Ectodermal cell (in vitro differentiated cells): ENCODE measurements around the gene GPRC5B.

ENCODE experiments used
- H3K27ac ChIP-seq: 2 replicates; pipeline ENCODE4 v1.7.0; 2013; ENCODE audit warnings: mild to moderate bottlenecking, low read depth, low read length; ENCODE audit not compliant: insufficient read depth, poor library complexity, severe bottlenecking
- H3K27me3 ChIP-seq: 2 replicates; pipeline ENCODE4 v1.7.0; 2013; ENCODE audit warnings: mild to moderate bottlenecking, low read length; ENCODE audit not compliant: insufficient read depth, control insufficient read depth, poor library complexity, severe bottlenecking
- H3K36me3 ChIP-seq: one replicate; pipeline ENCODE4 v1.7.0; 2013; ENCODE audit warnings: low read length; ENCODE audit not compliant: control insufficient read depth, insufficient read depth
- H3K4me1 ChIP-seq: one replicate; pipeline ENCODE4 v1.7.0; 2013; ENCODE audit warnings: low read length; ENCODE audit not compliant: control insufficient read depth, insufficient read depth
- H3K4me3 ChIP-seq: 2 replicates; pipeline ENCODE4 v1.7.0; 2013; ENCODE audit warnings: low read depth, low read length, control low read depth; ENCODE audit not compliant: insufficient read depth
- H3K9me3 ChIP-seq: 2 replicates; pipeline ENCODE4 v1.7.0; 2013; ENCODE audit warnings: mild to moderate bottlenecking, low read length, moderate library complexity; ENCODE audit not compliant: control insufficient read depth
- WGBS, 2 experiments: methylation state at CpG; one replicate each; pipeline ENCODE4 v1.1.7; 2013; ENCODE audit warnings: missing lambda C conversion rate in 2 of 2; 5-methylcytosine and 5-hydroxymethylcytosine counted together

Gene GPRC5B

GRCh38 chr16:19913340-19913645 is 28.6 kb upstream of the GPRC5B start:
- Histone ChIP-seq H3K4me1 (no peaks in the 10 kb centered on the region), H3K9me3 (no peaks in the 10 kb centered on the region), H3K27me3 (no peaks in the 10 kb centered on the region), H3K4me3 (no peak overlapping the region), H3K27ac (no peak overlapping the region), H3K36me3 (no peaks in the 10 kb centered on the region)
- WGBS, 2 experiments = 93 to 100% methylated on average over 1 to 2 of the region's 2 CpGs

GRCh38 chr16:19912455-19913339 is 28.0 kb upstream of the GPRC5B start:
- Histone ChIP-seq H3K36me3 (no peaks in the 10 kb centered on the region), H3K27me3 (no peaks in the 10 kb centered on the region), H3K4me1 (no peaks in the 10 kb centered on the region), H3K4me3 (no peak overlapping the region), H3K9me3 (no peaks in the 10 kb centered on the region), H3K27ac (no peak overlapping the region)
- WGBS, 2 experiments = 89 to 90% methylated on average over 22 of the region's 22 CpGs

- H3K27ac ChIP-seq = no peak overlapping the region
- no peaks in the 10 kb centered on the region for H3K36me3 ChIP-seq
- H3K9me3 ChIP-seq = no peaks in the 10 kb centered on the region
- WGBS, 2 experiments = 79 to 84% methylated on average over 8 of the region's 8 CpGs
- no peaks in the 10 kb centered on the region for H3K4me1 ChIP-seq
- H3K4me3 ChIP-seq = no peak overlapping the region
- no peaks in the 10 kb centered on the region for H3K27me3 ChIP-seq
Measured at GRCh38 chr16:19911747-19912454, 27.3 kb upstream of the GPRC5B start.

GRCh38 chr16:19911204-19911603 is 26.6 kb upstream of the GPRC5B start:
- H3K27me3 ChIP-seq = no peaks in the 10 kb centered on the region
- H3K4me1 ChIP-seq = no peaks in the 10 kb centered on the region
- WGBS, 2 experiments = 97 to 98% methylated on average over 2 of the region's 2 CpGs
- no peak overlapping the region for H3K27ac ChIP-seq
- no peak overlapping the region for H3K4me3 ChIP-seq
- H3K9me3 ChIP-seq = no peaks in the 10 kb centered on the region
- no peaks in the 10 kb centered on the region for H3K36me3 ChIP-seq

- no peaks in the 10 kb centered on the region for H3K9me3 ChIP-seq
- H3K4me1 ChIP-seq = no peaks in the 10 kb centered on the region
- no peak overlapping the region for H3K27ac ChIP-seq
- H3K4me3 ChIP-seq = no peak overlapping the region
- H3K36me3 ChIP-seq = no peaks in the 10 kb centered on the region
- 90 to 95% methylated on average over 2 of the region's 2 CpGs for WGBS, 2 experiments
- peaks cover 4% of the 10 kb centered on the region for H3K27me3 ChIP-seq
Measured at GRCh38 chr16:19909750-19910322, 25.2 kb upstream of the GPRC5B start.

GRCh38 chr16:19908921-19909320 is 24.3 kb upstream of the GPRC5B start:
- Histone ChIP-seq H3K9me3 (no peaks in the 10 kb centered on the region), H3K4me1 (no peaks in the 10 kb centered on the region), H3K4me3 (no peak overlapping the region), H3K27me3 (peaks cover 4% of the 10 kb centered on the region), H3K36me3 (no peaks in the 10 kb centered on the region), H3K27ac (no peak overlapping the region)
- WGBS, 2 experiments = 100% methylated on average over 1 of the region's 1 CpG

GRCh38 chr16:19907161-19907992 is 22.7 kb upstream of the GPRC5B start:
- WGBS, 2 experiments = 37 to 38% methylated on average over 24 of the region's 24 CpGs
- Histone ChIP-seq H3K27me3 (peaks cover 4% of the 10 kb centered on the region), H3K4me3 (no peak overlapping the region), H3K4me1 (no peaks in the 10 kb centered on the region), H3K27ac (no peak overlapping the region), H3K36me3 (no peaks in the 10 kb centered on the region), H3K9me3 (no peaks in the 10 kb centered on the region)

- no peaks in the 10 kb centered on the region for H3K36me3 ChIP-seq
- no peaks in the 10 kb centered on the region for H3K4me1 ChIP-seq
- H3K27me3 ChIP-seq = peaks cover 4% of the 10 kb centered on the region
- no peak overlapping the region for H3K27ac ChIP-seq
- H3K4me3 ChIP-seq = no peak overlapping the region
- 71 to 73% methylated on average over 6 to 7 of the region's 7 CpGs for WGBS, 2 experiments
- H3K9me3 ChIP-seq = no peaks in the 10 kb centered on the region
Measured at GRCh38 chr16:19901164-19901563, 16.5 kb upstream of the GPRC5B start.

- H3K27ac ChIP-seq = no peak overlapping the region
- H3K9me3 ChIP-seq = no peaks in the 10 kb centered on the region
- H3K27me3 ChIP-seq = no peaks in the 10 kb centered on the region
- no peak overlapping the region for H3K4me3 ChIP-seq
- no peaks in the 10 kb centered on the region for H3K36me3 ChIP-seq
- H3K4me1 ChIP-seq = no peaks in the 10 kb centered on the region
- 62 to 69% methylated on average over 5 of the region's 5 CpGs for WGBS, 2 experiments
Measured at GRCh38 chr16:19899605-19899955, 14.9 kb upstream of the GPRC5B start.
